HK-2 (cell line): Measurements from ENCODE around the gene WDFY4.

ENCODE experiments used
- DNase-seq: peaks from one replicate; pipeline ENCODE4 v3.0.0-alpha.2; 2018; ENCODE audit not compliant: unreplicated experiment

The WDFY4 gene

GRCh38 chr10:48655411-48656240 lies 29.0 kb upstream of the WDFY4 start:
- peak; percentile 86 for DNase-seq

GRCh38 chr10:48656241-48656913 lies 28.3 kb upstream of the WDFY4 start:
- peak; percentile 99 for DNase-seq

GRCh38 chr10:48656914-48657305 lies 27.8 kb upstream of the WDFY4 start:
- no peak for DNase-seq

GRCh38 chr10:48657416-48657815 lies 27.3 kb upstream of the WDFY4 start:
- no peak for DNase-seq

GRCh38 chr10:48658243-48658974 lies 26.3 kb upstream of the WDFY4 start:
- DNase-seq, result peak; percentile 82

GRCh38 chr10:48658975-48659269 lies 25.8 kb upstream of the WDFY4 start:
- no peak for DNase-seq

- no peak for DNase-seq
Observed at GRCh38 chr10:48659790-48660189, 24.9 kb upstream of the WDFY4 start.

GRCh38 chr10:48661441-48661840 lies 23.2 kb upstream of the WDFY4 start:
- no peak for DNase-seq

- DNase-seq, result no peak
Observed at GRCh38 chr10:48667960-48668590, 16.6 kb upstream of the WDFY4 start.

GRCh38 chr10:48670978-48671913 lies 13.4 kb upstream of the WDFY4 start:
- no peak for DNase-seq

- no peak for DNase-seq
Observed at GRCh38 chr10:48671914-48672595, 12.6 kb upstream of the WDFY4 start.

- no peak for DNase-seq
Observed at GRCh38 chr10:48672596-48673265, 11.9 kb upstream of the WDFY4 start.

- no peak for DNase-seq
Observed at GRCh38 chr10:48677625-48678024, 7.0 kb upstream of the WDFY4 start.

- no peak for DNase-seq
Observed at GRCh38 chr10:48678041-48678440, 6.6 kb upstream of the WDFY4 start.

- DNase-seq, result no peak
Observed at GRCh38 chr10:48681740-48682139, 2.9 kb upstream of the WDFY4 start.

- no peak for DNase-seq
Observed at GRCh38 chr10:48682265-48682664, 2.4 kb upstream of the WDFY4 start.

- DNase-seq, result no peak
Observed at GRCh38 chr10:48683424-48683823, 1.2 kb upstream of the WDFY4 start.

GRCh38 chr10:48683868-48684267 lies 805 bp upstream of the WDFY4 start:
- no peak for DNase-seq

- no peak for DNase-seq
Observed at GRCh38 chr10:48684463-48684791, 246 bp upstream of the WDFY4 start.

- no peak for DNase-seq
Observed at GRCh38 chr10:48685731-48686130, 1.1 kb downstream of the WDFY4 start.
